Mesenchymal stem cell (in vitro differentiated cells and primary cell): ENCODE data around the gene MSRB1.
A peak's percentile ranks its signal among the peaks of the same experiment; 100 is the strongest.

Experiments
- DNase-seq: peaks from one replicate; pipeline ENCODE4 v3.0.0-alpha.2; 2013
- H2AFZ ChIP-seq: one replicate; pipeline ENCODE4 v1.6.1; 2013; ENCODE audit warnings: low read depth, mild to moderate bottlenecking, control low read depth, inconsistent platforms, low read length, moderate library complexity
- H2AK5ac ChIP-seq: 2 replicates; pipeline ENCODE4 v1.6.1; 2013; ENCODE audit warnings: low read length, moderate library complexity, mild to moderate bottlenecking, inconsistent platforms; ENCODE audit not compliant: severe bottlenecking
- H2BK120ac ChIP-seq: one replicate; pipeline ENCODE4 v1.6.1; 2013; ENCODE audit warnings: low read depth, mild to moderate bottlenecking, inconsistent platforms, low read length, moderate library complexity
- H2BK12ac ChIP-seq, 2 experiments: one replicate each; pipeline ENCODE4 v1.6.1; 2013; ENCODE audit warnings: inconsistent platforms in 2 of 2, low read length in 2 of 2, mild to moderate bottlenecking in 2 of 2, moderate library complexity in 2 of 2, control low read depth in 1 of 2
- H2BK15ac ChIP-seq: one replicate; pipeline ENCODE4 v1.6.1; 2013; ENCODE audit warnings: mild to moderate bottlenecking, low read depth, inconsistent platforms; ENCODE audit not compliant: poor library complexity, severe bottlenecking
- H2BK5ac ChIP-seq: 2 replicates; pipeline ENCODE4 v1.6.1; 2013; ENCODE audit warnings: low read depth, mild to moderate bottlenecking, low read length, control low read depth, inconsistent platforms; ENCODE audit not compliant: poor library complexity, severe bottlenecking
- H3K14ac ChIP-seq, 2 experiments: one replicate each; pipeline ENCODE4 v1.6.1; 2013; ENCODE audit warnings: inconsistent platforms in 2 of 2, low read length in 2 of 2, control low read depth in 1 of 2, mild to moderate bottlenecking in 1 of 2, moderate library complexity in 1 of 2
- H3K18ac ChIP-seq, 2 experiments: one replicate each; pipeline ENCODE4 v1.6.1; 2013; ENCODE audit warnings: inconsistent platforms in 2 of 2, low read length in 2 of 2, control low read depth in 1 of 2, low read depth in 1 of 2, mild to moderate bottlenecking in 1 of 2
- H3K23ac ChIP-seq, 2 experiments: one replicate each; pipeline ENCODE4 v1.6.1; 2013; ENCODE audit warnings: inconsistent platforms in 2 of 2, low read length in 2 of 2, mild to moderate bottlenecking in 2 of 2, moderate library complexity in 2 of 2, control low read depth in 1 of 2
- H3K27ac ChIP-seq: 2 replicates; pipeline ENCODE4 v1.5.1; 2013; ENCODE audit warnings: mild to moderate bottlenecking, moderate library complexity, low read length, control low read depth, inconsistent platforms; ENCODE audit not compliant: poor library complexity, severe bottlenecking
- H3K27me3 ChIP-seq, 2 experiments: 2 replicates each; pipeline versions ENCODE4 v1.6.1 to v1.7.0; 2013; ENCODE audit warnings: low read length in 2 of 2, mild to moderate bottlenecking in 2 of 2, moderate library complexity in 2 of 2, control low read depth in 1 of 2, inconsistent platforms in 1 of 2; ENCODE audit not compliant: control insufficient read depth in 1 of 2, insufficient read depth in 1 of 2
- H3K36me3 ChIP-seq, 2 experiments: 2 replicates each; pipeline versions ENCODE4 v1.6.1 to v1.7.0; 2013; ENCODE audit warnings: low read length in 2 of 2, control low read depth in 1 of 2, inconsistent platforms in 1 of 2, low read depth in 1 of 2, mild to moderate bottlenecking in 1 of 2; ENCODE audit not compliant: insufficient read depth in 2 of 2, control insufficient read depth in 1 of 2
- H3K4ac ChIP-seq, 2 experiments: one replicate each; pipeline ENCODE4 v1.6.1; 2013; ENCODE audit warnings: inconsistent platforms in 2 of 2, low read length in 2 of 2, mild to moderate bottlenecking in 2 of 2, moderate library complexity in 2 of 2, control low read depth in 1 of 2, low read depth in 1 of 2
- H3K4me1 ChIP-seq: 2 replicates; pipeline ENCODE4 v1.6.1; 2013; ENCODE audit warnings: low read depth, low read length, control low read depth; ENCODE audit not compliant: control insufficient read depth, insufficient read depth
- H3K4me2 ChIP-seq: 2 replicates; pipeline ENCODE4 v1.6.1; 2013; ENCODE audit warnings: low read length, mild to moderate bottlenecking, inconsistent platforms; ENCODE audit not compliant: poor library complexity, severe bottlenecking
- H3K4me3 ChIP-seq, 2 experiments: 2 replicates each; pipeline versions ENCODE4 v1.5.1 to v1.7.0; 2013; ENCODE audit warnings: low read length in 2 of 2, mild to moderate bottlenecking in 2 of 2, control low read depth in 1 of 2, low read depth in 1 of 2; ENCODE audit not compliant: insufficient read depth in 1 of 2
- H3K79me1 ChIP-seq: replicated peaks from 2 replicates; pipeline ENCODE4 v1.6.1; 2013; ENCODE audit warnings: mild to moderate bottlenecking, control low read depth, low read length, inconsistent platforms; ENCODE audit not compliant: poor library complexity, severe bottlenecking
- H3K9ac ChIP-seq: 2 replicates; pipeline ENCODE4 v1.7.0; 2013; ENCODE audit warnings: mild to moderate bottlenecking, low read length, moderate library complexity
- H3K9me3 ChIP-seq: 2 replicates; pipeline ENCODE4 v1.7.0; 2013; ENCODE audit warnings: mild to moderate bottlenecking, low read length; ENCODE audit not compliant: control insufficient read depth
- H4K8ac ChIP-seq: one replicate; pipeline ENCODE4 v1.6.1; 2013; ENCODE audit warnings: inconsistent platforms, mild to moderate bottlenecking, low read length, moderate library complexity
- H4K91ac ChIP-seq: one replicate; pipeline ENCODE4 v1.6.1; 2013; ENCODE audit warnings: mild to moderate bottlenecking, low read length, inconsistent platforms
- WGBS: methylation state at CpG from one replicate; pipeline ENCODE4 v1.1.7; 2013; ENCODE audit warnings: mixed read lengths; 5-methylcytosine and 5-hydroxymethylcytosine counted together

Gene MSRB1

DNA sequence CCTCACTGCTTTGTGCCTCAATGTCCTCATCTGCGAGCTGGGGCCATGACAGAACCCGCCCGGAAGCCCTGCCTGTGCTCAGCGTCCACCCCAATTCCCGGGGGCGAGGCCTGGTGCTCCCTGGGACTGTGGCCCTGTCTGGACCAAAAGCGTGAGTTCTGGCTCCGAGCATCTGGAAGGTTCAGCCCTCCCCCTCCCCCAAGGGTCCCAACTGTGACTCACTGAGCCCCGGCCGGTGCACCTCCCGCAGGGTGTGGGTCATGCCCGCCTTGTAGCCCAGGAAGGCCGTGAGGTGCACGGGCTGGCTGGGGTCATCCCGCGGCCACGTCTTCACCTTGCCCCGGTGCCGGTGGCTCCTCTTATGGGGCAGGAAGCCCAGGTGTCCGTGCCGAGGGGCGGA, 10.7 kb upstream of the MSRB1 start:
- H3K4me1 ChIP-seq = peaks cover 10% of the 10 kb centered on the region
- no peak overlapping the region for H3K4me3 ChIP-seq
- no peak overlapping the region for H2BK15ac ChIP-seq
- H3K9ac ChIP-seq = no peak overlapping the region
- H2BK12ac ChIP-seq = no peak overlapping the region
- H2BK5ac ChIP-seq = no peak overlapping the region
- H4K91ac ChIP-seq = no peak overlapping the region
- H4K8ac ChIP-seq = no peak overlapping the region
- H3K27me3 ChIP-seq = peaks cover 0 to 6% of the 10 kb centered on the region in 2 experiments
- WGBS = 93% methylated on average over 22 of the region's 22 CpGs
- no peak overlapping the region for H3K18ac ChIP-seq
- no peak overlapping the region for H3K27ac ChIP-seq
- H2BK120ac ChIP-seq = no peak overlapping the region
- no peaks in the 10 kb centered on the region for H3K9me3 ChIP-seq
- no peak for DNase-seq
- peak overlapping the region in 1 of 2 experiments; percentile 3 for H3K14ac ChIP-seq
- H2AFZ ChIP-seq = no peak overlapping the region
- no peak overlapping the region for H3K23ac ChIP-seq
- no peaks in the 10 kb centered on the region for H3K36me3 ChIP-seq
- H3K4ac ChIP-seq = no peak overlapping the region
- no peak overlapping the region for H2AK5ac ChIP-seq
- H3K4me2 ChIP-seq = no peak overlapping the region
- H3K79me1 ChIP-seq = no peaks in the 10 kb centered on the region

DNA sequence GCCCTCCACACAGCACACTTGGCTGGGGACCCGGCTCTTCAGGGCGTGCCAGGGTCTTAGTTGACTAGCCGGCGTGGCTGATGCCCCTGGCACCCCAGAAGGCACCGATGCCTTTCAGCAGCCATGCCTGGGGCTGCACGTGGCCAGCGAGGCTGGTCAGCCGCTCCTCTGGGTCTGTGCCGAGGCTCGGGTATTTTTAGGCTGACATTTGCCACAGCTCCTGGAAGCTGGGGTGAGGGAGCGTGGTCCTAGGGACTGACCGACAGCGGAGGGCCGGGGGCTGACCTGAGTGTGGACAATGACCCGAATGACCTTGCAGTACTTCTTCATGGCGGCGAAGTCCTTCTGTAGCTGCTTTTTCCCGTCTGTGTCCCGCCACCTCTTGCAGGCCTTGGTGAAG, 7.6 kb upstream of the MSRB1 start:
- Histone ChIP-seq H3K4ac (no peak overlapping the region), H3K4me2 (no peak overlapping the region), H3K27ac (no peak overlapping the region), H2BK12ac (no peak overlapping the region), H3K23ac (no peak overlapping the region), H3K18ac (no peak overlapping the region), H2BK5ac (no peak overlapping the region), H3K9ac (no peak overlapping the region), H3K14ac (no peak overlapping the region), H3K4me1 (peaks cover 7% of the 10 kb centered on the region), H3K79me1 (no peaks in the 10 kb centered on the region), H2BK120ac (no peak overlapping the region), H4K91ac (no peak overlapping the region), H3K4me3 (no peak overlapping the region), H2AK5ac (no peak overlapping the region), H4K8ac (no peak overlapping the region), H3K36me3 (no peaks in the 10 kb centered on the region), H2AFZ (peak overlapping the region; percentile 36), H3K9me3 (no peaks in the 10 kb centered on the region), H3K27me3 (peaks cover 0 to 3% of the 10 kb centered on the region in 2 experiments), H2BK15ac (no peak overlapping the region)
- 88% methylated on average over 19 of the region's 19 CpGs for WGBS
- DNase-seq = no peak

DNA sequence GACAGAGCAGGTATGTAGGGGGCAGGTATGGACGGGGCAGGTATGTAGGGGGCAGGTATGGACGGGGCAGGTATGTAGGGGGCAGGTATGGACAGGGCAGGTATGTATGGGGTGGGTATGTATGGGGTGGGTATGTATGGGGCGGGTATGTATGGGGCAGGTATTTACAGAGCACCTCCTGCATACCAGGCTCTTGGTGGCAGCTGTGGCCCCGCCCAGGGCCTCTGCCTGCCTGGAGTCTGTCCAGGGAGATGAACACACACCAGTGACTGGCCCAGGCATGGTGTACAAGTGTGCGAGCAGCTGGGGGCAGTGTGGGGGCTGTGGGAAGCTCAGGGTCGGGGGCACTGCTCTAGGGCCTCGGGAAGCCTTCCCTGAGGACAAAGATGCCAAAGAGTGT, 7.0 kb upstream of the MSRB1 start:
- Histone ChIP-seq H3K9me3 (no peaks in the 10 kb centered on the region), H2AFZ (peak overlapping the region; percentile 36), H2BK5ac (no peak overlapping the region), H4K8ac (no peak overlapping the region), H3K4me2 (no peak overlapping the region), H2BK120ac (no peak overlapping the region), H3K36me3 (no peaks in the 10 kb centered on the region), H3K27me3 (peaks cover 0 to 3% of the 10 kb centered on the region in 2 experiments), H2BK12ac (no peak overlapping the region), H3K14ac (no peak overlapping the region), H4K91ac (no peak overlapping the region), H3K4me1 (peaks cover 7% of the 10 kb centered on the region), H3K4me3 (no peak overlapping the region), H3K23ac (no peak overlapping the region), H3K79me1 (no peaks in the 10 kb centered on the region), H2AK5ac (no peak overlapping the region), H3K18ac (no peak overlapping the region), H3K27ac (no peak overlapping the region), H3K9ac (no peak overlapping the region), H3K4ac (no peak overlapping the region), H2BK15ac (no peak overlapping the region)
- DNase-seq = no peak
- WGBS = 87% methylated on average over 7 of the region's 7 CpGs

DNA sequence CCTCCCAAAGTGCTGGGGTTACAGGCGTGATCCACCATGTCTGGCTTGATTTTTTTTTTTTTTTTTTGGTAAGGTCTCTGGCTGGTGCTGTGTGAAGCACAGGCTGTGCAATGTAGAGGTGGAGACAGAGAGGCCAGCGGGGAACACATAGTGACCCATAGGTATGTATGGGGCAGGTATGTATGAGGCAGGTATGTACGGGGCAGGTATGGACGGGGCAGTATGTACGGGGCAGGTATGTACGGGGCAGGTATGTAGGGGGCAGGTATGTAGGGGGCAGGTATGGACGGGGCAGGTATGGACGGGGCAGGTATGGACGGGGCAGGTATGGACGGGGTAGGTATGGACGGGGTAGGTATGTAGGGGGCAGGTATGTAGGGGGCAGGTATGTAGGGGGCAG, 6.5 kb upstream of the MSRB1 start:
- H3K14ac ChIP-seq = no peak overlapping the region
- no peak for DNase-seq
- no peaks in the 10 kb centered on the region for H3K9me3 ChIP-seq
- H2AFZ ChIP-seq = no peak overlapping the region
- H4K8ac ChIP-seq = no peak overlapping the region
- no peaks in the 10 kb centered on the region for H3K79me1 ChIP-seq
- H2BK15ac ChIP-seq = no peak overlapping the region
- H3K9ac ChIP-seq = no peak overlapping the region
- H2BK120ac ChIP-seq = no peak overlapping the region
- H3K4ac ChIP-seq = no peak overlapping the region
- no peak overlapping the region for H4K91ac ChIP-seq
- H3K23ac ChIP-seq = no peak overlapping the region
- no peak overlapping the region for H3K4me3 ChIP-seq
- no peak overlapping the region for H2BK5ac ChIP-seq
- no peak overlapping the region for H3K18ac ChIP-seq
- H3K27ac ChIP-seq = no peak overlapping the region
- peaks cover 7% of the 10 kb centered on the region for H3K4me1 ChIP-seq
- H3K27me3 ChIP-seq = peaks cover 0 to 3% of the 10 kb centered on the region in 2 experiments
- H3K4me2 ChIP-seq = no peak overlapping the region
- H3K36me3 ChIP-seq = no peaks in the 10 kb centered on the region
- WGBS = 91% methylated on average over 11 of the region's 11 CpGs
- H2BK12ac ChIP-seq = no peak overlapping the region
- H2AK5ac ChIP-seq = no peak overlapping the region
